22Rv1 (cell line): ENCODE measurements around the gene SIRT5.

Experiments used
- CTCF ChIP-seq: fragments of 450-650 bp; IDR thresholded peaks from 2 replicates; pipeline ENCODE4 v1.5.1; 2017; ENCODE audit warnings: mild to moderate bottlenecking
- ZFX ChIP-seq: fragments of 450-650 bp; IDR thresholded peaks from 2 replicates; pipeline ENCODE4 v1.6.1; 2017; ENCODE audit warnings: antibody characterized with exemption, borderline replicate concordance

GRCh38 chr6:13604135-13604534 is 29.7 kb downstream of the SIRT5 start:
- no peak for TF ChIP-seq CTCF
- TF ChIP-seq ZFX: no peak
